Measurements from ENCODE around the gene COL7A1.

DNA sequence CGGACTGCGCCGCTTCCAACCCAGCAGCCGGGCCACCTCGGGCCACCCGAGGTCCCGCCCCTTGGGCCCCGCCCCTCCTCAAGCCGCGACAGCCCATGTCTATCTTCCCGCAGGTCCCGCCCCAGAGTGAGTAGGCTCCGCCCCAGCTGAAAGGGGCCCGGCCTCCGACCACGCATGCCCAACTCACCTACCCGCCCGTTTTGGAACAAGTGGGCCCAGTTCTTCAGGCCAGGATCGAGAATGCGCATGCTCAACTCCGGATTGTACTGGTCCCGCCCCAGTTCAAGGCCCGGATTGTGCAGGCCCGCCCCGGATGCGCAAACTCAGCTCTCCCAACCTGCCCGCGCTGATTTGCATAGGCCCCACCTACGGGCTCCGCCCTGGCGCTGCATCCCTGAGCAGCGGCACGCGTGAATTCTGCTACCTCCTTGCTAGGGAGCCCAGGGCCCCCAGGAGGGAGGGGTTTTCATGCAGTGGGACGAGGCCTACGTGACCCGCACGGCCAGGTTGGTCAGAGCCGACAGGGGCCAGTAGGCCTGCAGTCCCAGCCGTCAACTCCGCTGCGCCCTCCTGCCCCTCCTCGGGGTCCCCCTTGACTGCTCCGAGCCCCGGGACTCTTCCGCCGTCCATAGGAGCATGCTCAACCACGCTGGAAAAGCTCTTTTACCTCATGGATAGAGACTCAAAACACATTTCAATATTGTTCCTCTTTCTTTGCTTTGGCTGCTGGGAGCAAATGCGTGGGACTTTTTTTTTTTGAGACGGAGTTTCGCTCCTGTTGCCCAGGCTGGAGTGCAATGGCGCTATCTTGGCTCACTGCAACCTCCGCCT is 38.1 kb downstream of the COL7A1 start, which contains the start of gene PFKFB4:
- TF ChIP-seq, protein P1, sequence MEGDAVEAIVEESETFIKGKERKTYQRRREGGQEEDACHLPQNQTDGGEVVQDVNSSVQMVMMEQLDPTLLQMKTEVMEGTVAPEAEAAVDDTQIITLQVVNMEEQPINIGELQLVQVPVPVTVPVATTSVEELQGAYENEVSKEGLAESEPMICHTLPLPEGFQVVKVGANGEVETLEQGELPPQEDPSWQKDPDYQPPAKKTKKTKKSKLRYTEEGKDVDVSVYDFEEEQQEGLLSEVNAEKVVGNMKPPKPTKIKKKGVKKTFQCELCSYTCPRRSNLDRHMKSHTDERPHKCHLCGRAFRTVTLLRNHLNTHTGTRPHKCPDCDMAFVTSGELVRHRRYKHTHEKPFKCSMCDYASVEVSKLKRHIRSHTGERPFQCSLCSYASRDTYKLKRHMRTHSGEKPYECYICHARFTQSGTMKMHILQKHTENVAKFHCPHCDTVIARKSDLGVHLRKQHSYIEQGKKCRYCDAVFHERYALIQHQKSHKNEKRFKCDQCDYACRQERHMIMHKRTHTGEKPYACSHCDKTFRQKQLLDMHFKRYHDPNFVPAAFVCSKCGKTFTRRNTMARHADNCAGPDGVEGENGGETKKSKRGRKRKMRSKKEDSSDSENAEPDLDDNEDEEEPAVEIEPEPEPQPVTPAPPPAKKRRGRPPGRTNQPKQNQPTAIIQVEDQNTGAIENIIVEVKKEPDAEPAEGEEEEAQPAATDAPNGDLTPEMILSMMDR (IDR thresholded peaks at IDR 0.05; ENCODE audit: borderline replicate concordance, extremely low read depth, low read length, poor library complexity, severe bottlenecking): no peak
- no peak for TF ChIP-seq EZH2 (IDR thresholded peaks at IDR 0.05; ENCODE audit: borderline replicate concordance, low read depth, low read length, severe bottlenecking)
